ENCODE results near the gene DOHH. TPM values are rescaled to one million over a fixed set of nuclear protein-coding genes. Genes with fewer than 3 reads are reported as not detected.

DOHH gene
- total RNA-seq, 1 experiment from 2014 or later, result 22.3 TPM

DNA sequence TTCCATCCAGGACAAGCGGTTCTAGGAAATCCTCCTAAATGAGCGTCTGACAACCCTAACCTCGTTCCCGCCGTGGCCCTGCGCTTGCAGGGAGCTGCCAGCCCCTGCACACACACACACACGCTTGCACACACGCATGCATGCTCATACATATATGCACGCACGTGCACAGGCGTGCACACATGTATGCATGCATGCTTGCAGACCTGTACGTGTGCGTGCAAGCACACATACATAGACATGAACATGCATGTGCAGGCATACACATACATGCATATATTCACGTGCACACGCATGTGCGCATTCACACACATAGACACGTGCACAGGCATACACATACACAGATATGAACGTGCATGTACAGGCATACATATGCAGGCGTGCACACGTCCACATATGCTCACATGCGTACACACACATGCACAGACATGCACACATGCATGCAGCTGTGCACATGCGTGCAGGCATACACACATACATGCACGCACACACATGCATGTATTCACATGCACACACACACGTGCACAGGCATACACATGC is 55.7 kb downstream of the DOHH start:
- Histone ChIP-seq H3K4me1 (ENCODE audit: insufficient read depth, low read length, poor library complexity, severe bottlenecking) (peaks cover 6% of the 10 kb centered on the region), H3K27me3 (replicated peaks; ENCODE audit: insufficient read depth, low read depth, low read length, poor library complexity) (no peaks in the 10 kb centered on the region), H3K9me3 (ENCODE audit: low read depth, low read length, poor library complexity, severe bottlenecking) (no peaks in the 10 kb centered on the region), H3K36me3 (ENCODE audit: insufficient read depth, low read length, poor library complexity, severe bottlenecking) (peaks cover 28% of the 10 kb centered on the region), H3K27ac (ENCODE audit: low read depth, low read length, poor library complexity, severe bottlenecking) (no peak overlapping the region), H3K4me3 (ENCODE audit: low read depth, low read length, poor library complexity, severe bottlenecking) (no peak overlapping the region)
- no peak for TF ChIP-seq CTCF (conservative IDR thresholded peaks at IDR 0.05; ENCODE audit: low read depth, low read length)
- POLR2A ChIA-PET (ENCODE audit: low non-redundant PET), result no interaction called here
- intact Hi-C loops (cut with micrococcal nuclease; ENCODE audit: unreplicated experiment), result no loop called here
- no TSS peak for BruUV-seq (replicated peaks)
- no peak for DNase-seq (ENCODE audit: low spot score)
- CTCF ChIA-PET, result no interaction called here

DNA sequence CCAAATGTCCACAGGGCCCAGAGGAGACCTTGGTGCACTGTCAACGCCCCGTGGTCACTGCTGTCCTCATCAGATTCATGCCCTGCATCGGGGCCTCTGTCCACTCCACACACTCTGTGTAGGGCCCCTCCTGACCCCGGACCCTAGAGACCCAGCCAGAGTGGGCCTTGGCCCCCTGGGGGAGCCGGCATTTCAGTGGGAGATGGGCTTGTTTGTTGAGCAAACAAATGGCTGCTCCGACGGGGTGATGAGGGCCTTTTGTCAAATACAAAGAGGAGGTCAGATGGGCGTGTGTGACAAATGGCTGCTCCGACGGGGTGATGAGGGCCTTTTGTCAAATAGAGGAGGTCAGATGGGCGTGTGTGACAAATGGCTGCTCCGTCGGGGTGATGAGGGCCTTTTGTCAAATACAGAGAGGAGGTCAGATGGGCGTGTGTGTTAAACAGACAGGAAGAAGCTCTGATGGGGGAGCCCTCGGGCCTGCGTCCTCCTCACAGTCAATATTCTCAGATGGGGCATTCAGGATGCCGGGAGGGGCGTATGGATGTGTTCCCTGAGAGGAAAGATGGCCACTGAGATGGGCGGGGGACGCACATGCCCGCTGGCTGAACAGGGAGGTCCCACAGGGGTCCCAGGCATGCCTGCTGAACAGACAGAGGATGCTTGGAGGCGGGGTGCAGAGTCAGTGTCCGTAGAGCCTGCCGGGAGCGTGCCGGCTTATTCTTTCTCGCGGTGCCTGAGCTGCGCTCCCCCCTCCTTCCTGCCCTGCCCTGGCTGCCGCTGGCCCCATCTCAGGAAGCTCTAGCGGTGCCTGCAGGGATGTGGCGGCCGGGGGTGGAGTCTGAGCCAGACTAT is 56.4 kb downstream of the DOHH start:
- no TSS peak for BruUV-seq (replicated peaks)
- H3K36me3 ChIP-seq (ENCODE audit: insufficient read depth, low read length, poor library complexity, severe bottlenecking), result peaks cover 28% of the 10 kb centered on the region
- H3K4me3 ChIP-seq (ENCODE audit: low read depth, low read length, poor library complexity, severe bottlenecking), result no peak overlapping the region
- H3K9me3 ChIP-seq (ENCODE audit: low read depth, low read length, poor library complexity, severe bottlenecking), result no peaks in the 10 kb centered on the region
- H3K27ac ChIP-seq (ENCODE audit: low read depth, low read length, poor library complexity, severe bottlenecking), result no peak overlapping the region
- no peak for TF ChIP-seq CTCF (conservative IDR thresholded peaks at IDR 0.05; ENCODE audit: low read depth, low read length)
- no peak for TF ChIP-seq EZH2 (IDR thresholded peaks at IDR 0.05; ENCODE audit: borderline replicate concordance, low read depth, low read length, poor library complexity, severe bottlenecking)
- peaks cover 6% of the 10 kb centered on the region for H3K4me1 ChIP-seq (ENCODE audit: insufficient read depth, low read length, poor library complexity, severe bottlenecking)
- intact Hi-C loops (cut with micrococcal nuclease; ENCODE audit: unreplicated experiment), result no loop called here
- ChIA-PET POLR2A (ENCODE audit: low non-redundant PET) (no interaction called here), CTCF (no interaction called here)
- no peak for DNase-seq (ENCODE audit: low spot score)
- no peaks in the 10 kb centered on the region for H3K27me3 ChIP-seq (replicated peaks; ENCODE audit: insufficient read depth, low read depth, low read length, poor library complexity)

DNA sequence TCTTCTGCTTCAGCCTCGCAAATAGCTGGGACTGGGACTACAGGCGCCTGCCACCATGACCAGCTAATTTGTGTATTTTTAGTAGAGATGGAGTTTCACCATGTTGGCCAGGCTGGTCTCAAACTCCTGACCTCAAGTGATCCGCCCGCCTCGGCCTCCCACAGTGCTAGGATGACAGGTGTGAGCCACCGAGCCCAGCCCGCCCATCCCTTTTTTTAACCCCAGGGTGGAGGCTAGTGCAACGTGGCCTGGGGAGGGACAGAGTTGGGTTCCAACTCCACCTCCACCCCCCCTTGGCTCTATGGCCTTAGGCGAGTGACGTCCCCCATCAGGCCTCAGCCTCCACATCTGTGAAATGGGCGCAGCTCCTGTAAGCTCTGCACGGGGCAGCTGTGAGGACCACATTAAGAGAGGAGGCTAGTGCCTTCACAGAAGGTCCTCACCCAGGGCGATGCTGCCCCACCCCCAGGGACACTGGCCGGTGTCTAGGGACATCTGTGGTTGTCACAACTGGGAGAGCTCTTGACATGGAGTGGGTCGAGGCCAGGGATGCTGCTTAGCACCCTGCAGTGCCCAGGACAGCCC is 57.9 kb downstream of the DOHH start:
- intact Hi-C loops (cut with micrococcal nuclease; ENCODE audit: unreplicated experiment), result no loop called here
- Histone ChIP-seq H3K27ac (ENCODE audit: low read depth, low read length, poor library complexity, severe bottlenecking) (no peak overlapping the region), H3K27me3 (replicated peaks; ENCODE audit: insufficient read depth, low read depth, low read length, poor library complexity) (no peaks in the 10 kb centered on the region), H3K9me3 (ENCODE audit: low read depth, low read length, poor library complexity, severe bottlenecking) (no peaks in the 10 kb centered on the region), H3K36me3 (ENCODE audit: insufficient read depth, low read length, poor library complexity, severe bottlenecking) (peaks cover 34% of the 10 kb centered on the region), H3K4me1 (ENCODE audit: insufficient read depth, low read length, poor library complexity, severe bottlenecking) (peaks cover 6% of the 10 kb centered on the region), H3K4me3 (ENCODE audit: low read depth, low read length, poor library complexity, severe bottlenecking) (no peak overlapping the region)
- TF ChIP-seq EZH2 (IDR thresholded peaks at IDR 0.05; ENCODE audit: borderline replicate concordance, low read depth, low read length, poor library complexity, severe bottlenecking) (no peak), CTCF (conservative IDR thresholded peaks at IDR 0.05; ENCODE audit: low read depth, low read length) (no peak)
- ChIA-PET CTCF (no interaction called here), POLR2A (ENCODE audit: low non-redundant PET) (interaction anchor here (0.5 to 0.7 kb wide), 2 partner anchors 62 to 67 kb away, joined by 11 to 15 read pairs; no protein-coding TSS in a partner anchor)
- BruUV-seq (replicated peaks), result no TSS peak
- DNase-seq (ENCODE audit: low spot score), result no peak

Data from A673 (cell line).